ENCODE measurements around the gene COX6A1. TPM values are rescaled to one million over a fixed set of nuclear protein-coding genes. Genes with fewer than 3 reads are reported as not detected.

Gene COX6A1
- total and polyA plus RNA-seq, 2 of the 13 experiments (the other 11 are each of a cell fraction or from before 2014, with no cell fraction given) = 542 to 673 TPM

- TF ChIP-seq ARID4A (CRISPR knock-in tag; IDR thresholded peaks at IDR 0.05; ENCODE audit: borderline replicate concordance) = peak; percentile 79; the same call in 1 of the 2 replicates
- no peak for TF ChIP-seq MTF2 (CRISPR knock-in tag; IDR thresholded peaks at IDR 0.05; ENCODE audit: borderline replicate concordance)
- TF ChIP-seq CSRNP2 (CRISPR knock-in tag; conservative IDR thresholded peaks at IDR 0.05; ENCODE audit: low read depth) = no peak
- TF ChIP-seq RXRA (CRISPR knock-in tag; IDR thresholded peaks at IDR 0.05) = peak; percentile 79; the same call in 1 of the 2 replicates
- no peak for TF ChIP-seq HMG20B (CRISPR knock-in tag; conservative IDR thresholded peaks at IDR 0.05)
- no peak for TF ChIP-seq FOXA1 (IDR thresholded peaks at IDR 0.05)
- TF ChIP-seq FOXA1 (CRISPR knock-in tag; IDR thresholded peaks at IDR 0.05) = no peak
- peak; percentile 26; the same call in 1 of the 2 replicates for TF ChIP-seq RFX5 (IDR thresholded peaks at IDR 0.05; ENCODE audit: low read depth, low read length)
- TF ChIP-seq HIC2 (CRISPR knock-in tag; IDR thresholded peaks at IDR 0.05; ENCODE audit: low read depth) = no peak; the same call in 1 of the 2 replicates
- TF ChIP-seq MTF1 (CRISPR knock-in tag; IDR thresholded peaks at IDR 0.05) = no peak
- peak; percentile 68; the same call in 1 of the 2 replicates for TF ChIP-seq TEF (CRISPR knock-in tag; IDR thresholded peaks at IDR 0.05)
- no peak for TF ChIP-seq DDIT3 (CRISPR knock-in tag; IDR thresholded peaks at IDR 0.05)
- 0 out of 2 replicates have a peak, but pooled peaks have one; percentile 32 for TF ChIP-seq SP140L (CRISPR knock-in tag; IDR thresholded peaks at IDR 0.05; ENCODE audit: borderline replicate concordance)
- TF ChIP-seq FOXC1 (CRISPR knock-in tag; IDR thresholded peaks at IDR 0.05; ENCODE audit: borderline replicate concordance) = peak; percentile 61; the same call in 1 of the 2 replicates
- no peak for TF ChIP-seq SIN3A (IDR thresholded peaks at IDR 0.05; ENCODE audit: borderline replicate concordance, low read depth, low read length)
- TF ChIP-seq SOX13 (IDR thresholded peaks at IDR 0.05) = no peak
- no peak; a peak in 1 of 4 replicates for TF ChIP-seq SOX13 (CRISPR knock-in tag; conservative IDR thresholded peaks at IDR 0.05 in 1 of 2, IDR thresholded peaks at IDR 0.05 in 1 of 2)
- peak; percentile 86 for TF ChIP-seq KMT2A (CRISPR knock-in tag; IDR thresholded peaks at IDR 0.05)
- TF ChIP-seq JDP2 (CRISPR knock-in tag; IDR thresholded peaks at IDR 0.05; ENCODE audit: borderline replicate concordance) = no peak
- TF ChIP-seq ZNF761 (CRISPR knock-in tag; conservative IDR thresholded peaks at IDR 0.05) = no peak
- TF ChIP-seq BORCS8-MEF2B (CRISPR knock-in tag; IDR thresholded peaks at IDR 0.05) = 0 out of 2 replicates have a peak, but pooled peaks have one; percentile 29
These were observed 31.7 kb downstream of the COX6A1 start, which contains the start of gene SRSF9 (continued) for GRCh38 chr12:120469450-120470149.

All from HepG2 (cell line).